Stimulated activated naive CD8-positive, alpha-beta T cell treated with anti-CD3 and anti-CD28 coated beads, Interleukin-15, Interleukin-2, amounts not matched to agents 100 U/mL and 50 U/mL, for 24 hours (primary cell): ENCODE results near the gene MMP28.

ENCODE experiments used
- ATAC-seq: fragments of 150-1000 bp; cut with Tn5 transposase; one replicate; pipeline ENCODE4 v1.10.0; 2021
- DNase-seq: peaks from one replicate; pipeline ENCODE4 v3.0.0; 2021

The MMP28 gene

GRCh38 chr17:35725058-35725457 lies 70.4 kb downstream of the MMP28 start:
- DNase-seq (no peak), ATAC-seq (no peak)

GRCh38 chr17:35723735-35724134 lies 71.7 kb downstream of the MMP28 start:
- DNase-seq (no peak), ATAC-seq (no peak)

GRCh38 chr17:35717475-35717874 lies 78.0 kb downstream of the MMP28 start:
- no peak for ATAC-seq
- no peak for DNase-seq

GRCh38 chr17:35716897-35717465 lies 78.5 kb downstream of the MMP28 start:
- DNase-seq (no peak), ATAC-seq (no peak)

- no peak for DNase-seq
- no peak for ATAC-seq
Measured at GRCh38 chr17:35716173-35716572, 79.3 kb downstream of the MMP28 start.
